GM19025 (cell line): Measurements from ENCODE around the gene RETREG3.
"Not testable (repeated sequence)": the region's sequence is repeated elsewhere in the genome, so short reads cannot be mapped to it uniquely, and the experiment has no call there.

Experiments used
- ATAC-seq: cut with Tn5 transposase; IDR thresholded peaks from one replicate; pipeline ENCODE4 v1.9.1; 2021; ENCODE audit warnings: mild to moderate bottlenecking, low read depth, moderate library complexity; ENCODE audit not compliant: unreplicated experiment

Gene RETREG3

GRCh38 chr17:42574463-42574862 is 34.7 kb downstream of the RETREG3 start:
- ATAC-seq: no peak

GRCh38 chr17:42573095-42573494 is 36.1 kb downstream of the RETREG3 start:
- ATAC-seq: no peak

GRCh38 chr17:42571435-42572225 is 37.5 kb downstream of the RETREG3 start:
- no peak for ATAC-seq

- ATAC-seq: no peak
Observed at GRCh38 chr17:42568341-42569111, 40.6 kb downstream of the RETREG3 start.

- ATAC-seq: peak; percentile 68
Observed at GRCh38 chr17:42566883-42567573, 42.1 kb downstream of the RETREG3 start, which contains the start of gene MLX. Gene MLX, plus strand, starts transcription at chr17:42567100. Its CDS starts 25 bp downstream, at chr17:42567125.

GRCh38 chr17:42566215-42566882 is 42.8 kb downstream of the RETREG3 start:
- ATAC-seq: no peak

GRCh38 chr17:42565523-42566214 is 43.5 kb downstream of the RETREG3 start:
- no peak for ATAC-seq

- ATAC-seq: no peak
Observed at GRCh38 chr17:42564815-42565522, 44.2 kb downstream of the RETREG3 start.

GRCh38 chr17:42563950-42564349 is 45.2 kb downstream of the RETREG3 start:
- ATAC-seq: no peak

- ATAC-seq: no peak
Observed at GRCh38 chr17:42563543-42563942, 45.6 kb downstream of the RETREG3 start.

- ATAC-seq: no peak
Observed at GRCh38 chr17:42563143-42563509, 46.0 kb downstream of the RETREG3 start.

- ATAC-seq: no peak
Observed at GRCh38 chr17:42562388-42563142, 46.6 kb downstream of the RETREG3 start.

GRCh38 chr17:42561897-42562387 is 47.2 kb downstream of the RETREG3 start, which contains the start of gene COASY:
Gene COASY, plus strand, starts transcription at chr17:42562148. Its CDS starts 475 bp downstream, at chr17:42562623.
- no peak for ATAC-seq

- no peak for ATAC-seq
Observed at GRCh38 chr17:42560246-42560645, 48.9 kb downstream of the RETREG3 start.

GRCh38 chr17:42559075-42559474 is 50.1 kb downstream of the RETREG3 start:
- no peak for ATAC-seq

- not testable (repeated sequence) for ATAC-seq
Observed at GRCh38 chr17:42555961-42556617, 53.1 kb downstream of the RETREG3 start.

GRCh38 chr17:42555122-42555622 is 54.0 kb downstream of the RETREG3 start:
- no peak for ATAC-seq
